ENCODE measurements around the gene PTPRG.

DNA sequence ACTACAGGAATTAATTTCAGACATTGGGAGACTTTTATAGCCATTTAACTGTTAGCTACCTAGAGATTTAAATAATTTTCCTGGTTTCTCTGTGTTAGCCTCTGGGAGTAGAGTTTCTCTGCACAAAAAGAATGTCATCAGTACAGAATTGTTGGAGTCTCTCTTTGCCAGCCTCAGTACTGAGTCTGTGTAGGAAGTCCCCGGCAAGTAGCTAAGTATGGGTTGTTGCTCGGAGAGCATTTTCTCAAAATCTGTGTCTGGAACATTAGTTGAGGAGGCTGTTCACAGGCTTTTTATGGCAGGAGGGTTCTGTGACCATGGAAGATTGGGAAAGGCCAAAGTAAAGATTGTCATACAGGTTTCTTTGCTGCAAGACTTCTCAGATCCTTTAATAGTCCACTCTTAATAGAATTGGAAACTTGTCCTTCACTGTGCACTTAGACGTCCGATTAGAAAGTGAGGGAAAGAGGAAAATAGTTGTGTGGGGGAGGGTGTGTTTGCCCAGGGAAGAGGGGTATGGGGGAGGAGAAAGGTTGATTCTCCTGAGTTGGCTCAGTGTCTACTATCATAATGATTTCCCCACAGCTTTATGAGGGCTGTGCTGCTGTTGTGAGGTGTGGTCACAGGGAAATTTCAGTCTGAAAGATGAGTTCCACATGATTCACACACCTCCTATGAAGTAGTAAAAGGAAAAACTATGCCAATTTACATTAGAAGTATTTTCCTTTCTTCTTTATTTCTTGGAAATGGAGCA is 207.1 kb downstream of the PTPRG start:
- TF ChIP-seq BCL11A (IDR thresholded peaks at IDR 0.05; ENCODE audit: low read depth, low read length) (no peak), POU2F2 (IDR thresholded peaks at IDR 0.05; ENCODE audit: borderline replicate concordance, low read depth, low read length) (no peak), CEBPB (IDR thresholded peaks at IDR 0.05; ENCODE audit: borderline replicate concordance in 1 of 2, low read depth in 2 of 2, low read length in 2 of 2) (no peak), SRF (IDR thresholded peaks at IDR 0.05; ENCODE audit: low read depth in 2 of 2, low read length in 2 of 2) (no peak), TAF1 (IDR thresholded peaks at IDR 0.05; ENCODE audit: borderline replicate concordance, low read depth, low read length) (no peak), BACH1 (IDR thresholded peaks at IDR 0.05; ENCODE audit: borderline replicate concordance) (no peak), MEF2A (IDR thresholded peaks at IDR 0.05; ENCODE audit: insufficient read depth, low read depth, low read length) (no peak), MXI1 (IDR thresholded peaks at IDR 0.05; ENCODE audit: low read depth, low read length) (no peak), BRCA1 (IDR thresholded peaks at IDR 0.05; ENCODE audit: low read depth, low read length) (no peak), FOXK2 (IDR thresholded peaks at IDR 0.05) (no peak), BHLHE40 (IDR thresholded peaks at IDR 0.05; ENCODE audit: borderline replicate concordance in 1 of 2, low read depth in 2 of 2, low read length in 1 of 2) (no peak)
- TF ChIP-seq, protein P1, sequence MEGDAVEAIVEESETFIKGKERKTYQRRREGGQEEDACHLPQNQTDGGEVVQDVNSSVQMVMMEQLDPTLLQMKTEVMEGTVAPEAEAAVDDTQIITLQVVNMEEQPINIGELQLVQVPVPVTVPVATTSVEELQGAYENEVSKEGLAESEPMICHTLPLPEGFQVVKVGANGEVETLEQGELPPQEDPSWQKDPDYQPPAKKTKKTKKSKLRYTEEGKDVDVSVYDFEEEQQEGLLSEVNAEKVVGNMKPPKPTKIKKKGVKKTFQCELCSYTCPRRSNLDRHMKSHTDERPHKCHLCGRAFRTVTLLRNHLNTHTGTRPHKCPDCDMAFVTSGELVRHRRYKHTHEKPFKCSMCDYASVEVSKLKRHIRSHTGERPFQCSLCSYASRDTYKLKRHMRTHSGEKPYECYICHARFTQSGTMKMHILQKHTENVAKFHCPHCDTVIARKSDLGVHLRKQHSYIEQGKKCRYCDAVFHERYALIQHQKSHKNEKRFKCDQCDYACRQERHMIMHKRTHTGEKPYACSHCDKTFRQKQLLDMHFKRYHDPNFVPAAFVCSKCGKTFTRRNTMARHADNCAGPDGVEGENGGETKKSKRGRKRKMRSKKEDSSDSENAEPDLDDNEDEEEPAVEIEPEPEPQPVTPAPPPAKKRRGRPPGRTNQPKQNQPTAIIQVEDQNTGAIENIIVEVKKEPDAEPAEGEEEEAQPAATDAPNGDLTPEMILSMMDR (IDR thresholded peaks at IDR 0.05 in 2 of 3, conservative IDR thresholded peaks at IDR 0.05 in 1 of 3; ENCODE audit: control insufficient read depth in 2 of 3, extremely low read depth in 1 of 3, insufficient read depth in 1 of 3, low read depth in 3 of 3, low read length in 3 of 3) = no peak
- TF ChIP-seq, protein P2, sequence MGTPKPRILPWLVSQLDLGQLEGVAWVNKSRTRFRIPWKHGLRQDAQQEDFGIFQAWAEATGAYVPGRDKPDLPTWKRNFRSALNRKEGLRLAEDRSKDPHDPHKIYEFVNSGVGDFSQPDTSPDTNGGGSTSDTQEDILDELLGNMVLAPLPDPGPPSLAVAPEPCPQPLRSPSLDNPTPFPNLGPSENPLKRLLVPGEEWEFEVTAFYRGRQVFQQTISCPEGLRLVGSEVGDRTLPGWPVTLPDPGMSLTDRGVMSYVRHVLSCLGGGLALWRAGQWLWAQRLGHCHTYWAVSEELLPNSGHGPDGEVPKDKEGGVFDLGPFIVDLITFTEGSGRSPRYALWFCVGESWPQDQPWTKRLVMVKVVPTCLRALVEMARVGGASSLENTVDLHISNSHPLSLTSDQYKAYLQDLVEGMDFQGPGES (IDR thresholded peaks at IDR 0.05) = no peak
- TF ChIP-seq, protein P3, sequence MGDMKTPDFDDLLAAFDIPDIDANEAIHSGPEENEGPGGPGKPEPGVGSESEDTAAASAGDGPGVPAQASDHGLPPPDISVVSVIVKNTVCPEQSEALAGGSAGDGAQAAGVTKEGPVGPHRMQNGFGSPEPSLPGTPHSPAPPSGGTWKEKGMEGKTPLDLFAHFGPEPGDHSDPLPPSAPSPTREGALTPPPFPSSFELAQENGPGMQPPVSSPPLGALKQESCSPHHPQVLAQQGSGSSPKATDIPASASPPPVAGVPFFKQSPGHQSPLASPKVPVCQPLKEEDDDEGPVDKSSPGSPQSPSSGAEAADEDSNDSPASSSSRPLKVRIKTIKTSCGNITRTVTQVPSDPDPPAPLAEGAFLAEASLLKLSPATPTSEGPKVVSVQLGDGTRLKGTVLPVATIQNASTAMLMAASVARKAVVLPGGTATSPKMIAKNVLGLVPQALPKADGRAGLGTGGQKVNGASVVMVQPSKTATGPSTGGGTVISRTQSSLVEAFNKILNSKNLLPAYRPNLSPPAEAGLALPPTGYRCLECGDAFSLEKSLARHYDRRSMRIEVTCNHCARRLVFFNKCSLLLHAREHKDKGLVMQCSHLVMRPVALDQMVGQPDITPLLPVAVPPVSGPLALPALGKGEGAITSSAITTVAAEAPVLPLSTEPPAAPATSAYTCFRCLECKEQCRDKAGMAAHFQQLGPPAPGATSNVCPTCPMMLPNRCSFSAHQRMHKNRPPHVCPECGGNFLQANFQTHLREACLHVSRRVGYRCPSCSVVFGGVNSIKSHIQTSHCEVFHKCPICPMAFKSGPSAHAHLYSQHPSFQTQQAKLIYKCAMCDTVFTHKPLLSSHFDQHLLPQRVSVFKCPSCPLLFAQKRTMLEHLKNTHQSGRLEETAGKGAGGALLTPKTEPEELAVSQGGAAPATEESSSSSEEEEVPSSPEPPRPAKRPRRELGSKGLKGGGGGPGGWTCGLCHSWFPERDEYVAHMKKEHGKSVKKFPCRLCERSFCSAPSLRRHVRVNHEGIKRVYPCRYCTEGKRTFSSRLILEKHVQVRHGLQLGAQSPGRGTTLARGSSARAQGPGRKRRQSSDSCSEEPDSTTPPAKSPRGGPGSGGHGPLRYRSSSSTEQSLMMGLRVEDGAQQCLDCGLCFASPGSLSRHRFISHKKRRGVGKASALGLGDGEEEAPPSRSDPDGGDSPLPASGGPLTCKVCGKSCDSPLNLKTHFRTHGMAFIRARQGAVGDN (IDR thresholded peaks at IDR 0.05) = no peak
